Mesothelial cell of epicardium (in vitro differentiated cells): ENCODE data around the gene SBF2. TPM values are rescaled to one million over a fixed set of nuclear protein-coding genes. Genes with fewer than 3 reads are reported as not detected.

Experiments
- DNase-seq, 2 experiments: peaks; one replicate each; pipeline ENCODE4 v3.0.0; 2021; ENCODE audit warnings: low spot score in 2 of 2; ENCODE audit not compliant: unreplicated experiment in 2 of 2
- H3K27ac Mint-ChIP-seq: 2 replicates; pipeline ENCODE4 v1.8.0; 2021; ENCODE audit warnings: mixed read lengths
- H3K27me3 Mint-ChIP-seq: 2 replicates; pipeline ENCODE4 v1.8.0; 2021; ENCODE audit warnings: low read depth, mixed read lengths
- H3K36me3 Mint-ChIP-seq: 2 replicates; pipeline ENCODE4 v1.8.0; 2021; ENCODE audit warnings: mixed read lengths
- H3K4me1 Mint-ChIP-seq: 2 replicates; pipeline ENCODE4 v1.8.0; 2021; ENCODE audit warnings: mixed read lengths
- H3K4me3 Mint-ChIP-seq: 2 replicates; pipeline ENCODE4 v1.8.0; 2021; ENCODE audit warnings: mild to moderate bottlenecking, moderate library complexity, mixed read lengths
- H3K9me3 Mint-ChIP-seq: 2 replicates; pipeline ENCODE4 v1.8.0; 2021; ENCODE audit warnings: mixed read lengths
- total RNA-seq: library from RNA; stranded (reverse); gene quantifications from 3 replicates; pipeline ENCODE4 v1.2.1, GENCODE V29; 2021
- TF ChIP-seq, protein P1 (sequence below): fragments of 200-600 bp; sonication (generic); IDR thresholded peaks from one replicate; pipeline ENCODE4 v1.5.0; 2021; ENCODE audit warnings: antibody characterized with exemption; ENCODE audit not compliant: unreplicated experiment

The SBF2 gene
- total RNA-seq, 1 donor from 2014 or later, result 58.4 TPM

DNA sequence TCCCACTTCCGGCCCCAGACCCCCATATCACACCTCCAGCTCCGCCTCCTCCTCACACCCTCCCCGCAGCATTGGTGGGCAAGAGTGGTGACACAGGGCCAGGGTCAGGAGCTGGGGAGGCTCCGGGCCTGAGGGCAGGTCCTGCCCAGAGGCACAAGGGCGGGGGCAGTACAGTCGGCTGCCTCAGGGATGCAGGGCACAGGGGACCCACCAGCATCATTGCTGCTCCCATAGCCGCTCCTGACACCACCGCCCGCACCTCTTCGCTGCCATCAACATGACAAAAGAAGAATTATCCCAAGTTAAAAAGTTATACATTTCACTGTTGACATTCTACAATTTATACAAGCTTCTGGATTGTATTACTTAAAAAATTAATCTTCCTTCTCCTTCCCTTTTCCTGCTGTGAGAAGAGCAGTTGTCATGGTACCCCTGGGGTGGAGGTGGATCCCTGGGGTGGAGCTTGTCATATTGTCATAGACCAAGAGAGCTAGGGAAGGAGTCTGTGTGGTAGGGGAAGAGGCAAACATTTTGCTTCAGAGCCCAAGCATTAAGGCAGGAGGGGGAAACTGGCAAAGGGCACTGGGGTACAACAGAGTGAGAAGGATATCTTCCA is 4.1 kb downstream of the SBF2 start:
- no peaks in the 10 kb centered on the region for H3K9me3 Mint-ChIP-seq
- TF ChIP-seq, protein P1, sequence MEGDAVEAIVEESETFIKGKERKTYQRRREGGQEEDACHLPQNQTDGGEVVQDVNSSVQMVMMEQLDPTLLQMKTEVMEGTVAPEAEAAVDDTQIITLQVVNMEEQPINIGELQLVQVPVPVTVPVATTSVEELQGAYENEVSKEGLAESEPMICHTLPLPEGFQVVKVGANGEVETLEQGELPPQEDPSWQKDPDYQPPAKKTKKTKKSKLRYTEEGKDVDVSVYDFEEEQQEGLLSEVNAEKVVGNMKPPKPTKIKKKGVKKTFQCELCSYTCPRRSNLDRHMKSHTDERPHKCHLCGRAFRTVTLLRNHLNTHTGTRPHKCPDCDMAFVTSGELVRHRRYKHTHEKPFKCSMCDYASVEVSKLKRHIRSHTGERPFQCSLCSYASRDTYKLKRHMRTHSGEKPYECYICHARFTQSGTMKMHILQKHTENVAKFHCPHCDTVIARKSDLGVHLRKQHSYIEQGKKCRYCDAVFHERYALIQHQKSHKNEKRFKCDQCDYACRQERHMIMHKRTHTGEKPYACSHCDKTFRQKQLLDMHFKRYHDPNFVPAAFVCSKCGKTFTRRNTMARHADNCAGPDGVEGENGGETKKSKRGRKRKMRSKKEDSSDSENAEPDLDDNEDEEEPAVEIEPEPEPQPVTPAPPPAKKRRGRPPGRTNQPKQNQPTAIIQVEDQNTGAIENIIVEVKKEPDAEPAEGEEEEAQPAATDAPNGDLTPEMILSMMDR, result no peak
- DNase-seq, result no peak
- peaks cover 3% of the 10 kb centered on the region for H3K36me3 Mint-ChIP-seq
- H3K27me3 Mint-ChIP-seq, result no peaks in the 10 kb centered on the region
- H3K4me1 Mint-ChIP-seq, result peaks cover 15% of the 10 kb centered on the region
- no peak overlapping the region for H3K4me3 Mint-ChIP-seq
- H3K27ac Mint-ChIP-seq, result no peak overlapping the region

DNA sequence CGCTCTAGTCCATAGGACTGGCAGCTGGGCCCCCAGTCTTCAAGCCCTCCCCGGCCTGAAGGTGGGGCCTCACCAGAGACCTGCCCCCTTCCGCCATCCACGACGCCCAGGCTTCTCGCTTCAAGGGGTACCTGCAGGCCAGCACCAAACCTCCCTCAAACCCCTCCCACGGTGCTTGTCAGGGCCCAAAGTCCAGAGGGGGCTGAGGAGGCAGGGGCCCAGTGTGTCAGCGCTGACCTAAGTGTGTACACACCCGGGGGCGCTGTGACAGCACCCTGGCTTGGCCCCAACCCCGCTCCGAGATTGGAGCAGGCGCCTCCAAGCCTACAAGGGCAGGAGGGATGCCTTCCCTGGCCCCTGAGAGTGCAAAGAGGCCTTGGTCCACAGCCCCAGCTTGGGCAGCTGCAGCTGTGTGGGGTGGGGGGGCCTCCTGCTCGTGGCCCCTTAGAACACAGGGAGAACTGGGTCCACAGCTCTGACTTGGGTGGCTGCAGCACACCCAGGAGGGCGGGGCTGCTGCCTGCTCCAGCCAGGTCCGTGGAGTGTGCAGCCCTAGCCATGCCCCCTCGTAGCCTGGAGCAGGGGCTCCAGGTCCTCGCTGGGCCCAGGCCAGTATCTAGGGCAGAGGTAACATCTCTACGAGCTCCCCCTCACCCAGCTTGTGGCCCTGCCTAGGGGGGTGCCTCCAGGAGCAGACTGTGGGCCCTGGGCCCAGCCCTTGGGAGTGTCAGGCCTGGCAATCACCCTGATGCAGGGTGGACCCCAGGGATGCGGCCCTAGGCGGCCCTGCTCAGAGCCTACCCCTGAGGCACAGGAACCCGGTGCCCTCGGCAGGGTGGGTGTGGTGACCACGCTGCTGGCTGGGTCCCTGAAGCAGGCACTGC is 4.9 kb downstream of the SBF2 start:
- no peak overlapping the region for H3K27ac Mint-ChIP-seq
- DNase-seq, result no peak
- peaks cover 14% of the 10 kb centered on the region for H3K4me1 Mint-ChIP-seq
- no peak overlapping the region for H3K4me3 Mint-ChIP-seq
- peaks cover 3% of the 10 kb centered on the region for H3K36me3 Mint-ChIP-seq
- no peaks in the 10 kb centered on the region for H3K9me3 Mint-ChIP-seq
- H3K27me3 Mint-ChIP-seq, result no peaks in the 10 kb centered on the region
- TF ChIP-seq, protein P1, result no peak

DNA sequence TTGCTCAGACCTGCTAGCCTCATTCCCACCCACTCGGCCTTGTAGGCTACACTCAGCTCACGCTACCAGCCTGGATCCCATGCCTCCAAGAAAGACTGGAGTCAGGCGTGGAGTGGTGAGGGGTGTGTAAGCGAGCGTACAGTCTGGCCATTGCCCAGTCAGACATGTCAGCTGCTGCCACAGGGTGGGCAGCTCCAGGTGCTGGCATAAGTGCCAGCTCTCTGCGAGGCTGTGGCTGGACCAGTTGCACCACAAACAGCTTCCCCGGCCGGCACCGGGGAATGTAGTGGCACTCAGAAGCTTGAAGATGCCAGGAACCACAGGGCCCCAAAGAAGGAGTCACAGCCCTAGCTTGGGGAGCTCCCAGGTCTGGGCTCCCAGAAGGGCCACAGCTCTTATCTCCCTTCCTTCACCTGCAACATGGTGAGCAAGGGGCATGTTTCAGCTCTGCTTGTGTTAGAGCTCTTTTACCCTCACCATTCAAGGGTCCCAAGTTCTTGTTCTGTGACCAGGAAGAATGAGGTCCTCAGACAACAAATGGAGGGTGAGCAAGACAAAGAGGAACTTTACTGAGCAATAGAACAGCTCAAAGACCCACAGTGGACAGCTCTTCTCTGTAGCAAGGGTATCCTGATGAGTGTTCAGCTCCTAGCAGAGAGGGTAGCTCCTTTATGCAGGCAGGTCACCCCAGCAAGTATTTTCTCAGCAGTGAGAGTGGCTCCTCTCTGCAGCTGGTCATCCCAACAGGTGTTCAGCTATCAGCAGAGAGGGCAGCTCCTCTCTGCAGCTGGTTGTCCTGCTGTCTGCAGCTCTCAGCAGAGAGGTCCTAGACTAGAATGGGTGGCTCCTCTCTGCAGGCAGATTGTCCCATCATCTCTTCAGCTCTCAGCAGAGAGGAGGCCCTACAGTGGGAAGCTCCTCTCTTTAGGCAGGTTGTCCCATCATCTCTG is 6.0 kb downstream of the SBF2 start:
- Mint-ChIP-seq H3K27ac (no peak overlapping the region), H3K36me3 (peaks cover 3% of the 10 kb centered on the region)

DNA sequence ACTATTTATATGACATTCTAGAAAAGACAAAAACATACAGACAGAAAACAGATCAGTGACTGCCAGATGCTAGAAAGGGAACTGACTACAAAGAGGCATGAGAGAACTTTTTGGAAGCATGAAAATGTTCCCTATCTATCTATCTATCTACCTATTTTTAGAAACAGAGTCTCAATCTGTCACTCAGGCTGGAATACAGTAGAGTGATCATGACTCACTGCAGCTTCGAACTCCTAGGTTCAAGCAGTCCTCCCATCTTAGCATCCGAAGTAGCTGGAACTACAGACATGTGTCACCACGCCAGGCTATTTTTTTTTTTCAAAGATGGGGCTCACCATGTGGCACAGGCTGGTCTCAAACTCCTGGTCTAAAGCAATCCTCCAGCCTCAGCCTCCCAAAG is 6.9 kb downstream of the SBF2 start:
- peaks cover 5% of the 10 kb centered on the region for H3K4me1 Mint-ChIP-seq

More for the DNA sequence above, 6.0 kb downstream of the SBF2 start:
- DNase-seq, result no peak
- H3K4me3 Mint-ChIP-seq, result no peak overlapping the region
- H3K27me3 Mint-ChIP-seq, result no peaks in the 10 kb centered on the region
- TF ChIP-seq, protein P1, result no peak
- peaks cover 11% of the 10 kb centered on the region for H3K4me1 Mint-ChIP-seq
- H3K9me3 Mint-ChIP-seq, result no peaks in the 10 kb centered on the region

More for the DNA sequence above, 6.9 kb downstream of the SBF2 start:
- Mint-ChIP-seq H3K4me3 (no peak overlapping the region), H3K9me3 (no peaks in the 10 kb centered on the region), H3K27me3 (no peaks in the 10 kb centered on the region), H3K27ac (no peak overlapping the region), H3K36me3 (peaks cover 3% of the 10 kb centered on the region)
- DNase-seq, result no peak
- TF ChIP-seq, protein P1, result no peak
